WTC11 (cell line): Measurements from ENCODE around the gene FGF14. TPM values are rescaled to one million over a fixed set of nuclear protein-coding genes. Genes with fewer than 3 reads are reported as not detected.

Experiments used
- ATAC-seq: fragments of 200-7000 bp; cut with Tn5 transposase; 2 replicates; pipeline ENCODE4 v1.10.0; 2021; ENCODE audit warnings: mild to moderate bottlenecking, moderate library complexity
- CTCF ChIA-PET: fragments of 300-600 bp; sonication (Branson Sonifier 250); formaldehyde crosslinking; loops from one replicate; lab custom pipeline; 2021; ENCODE audit warnings: antibody characterized with exemption; lab: Charles Lee
- POLR2A ChIA-PET: fragments of 350-600 bp; sonication (Branson Sonifier 250); formaldehyde crosslinking; loops from one replicate; lab custom pipeline; 2021; ENCODE audit warnings: antibody characterized with exemption; lab: Charles Lee
- DNase-seq: peaks from one replicate; pipeline ENCODE4 v3.0.0; 2021; ENCODE audit warnings: low spot score
- H3K27ac Mint-ChIP-seq: 2 replicates; pipeline ENCODE4 v1.8.0; 2021; ENCODE audit warnings: mixed read lengths
- H3K27me3 Mint-ChIP-seq: 2 replicates; pipeline ENCODE4 v1.8.0; 2021; ENCODE audit warnings: low read depth, mild to moderate bottlenecking, moderate library complexity, mixed read lengths
- H3K36me3 Mint-ChIP-seq: 2 replicates; pipeline ENCODE4 v1.8.0; 2021; ENCODE audit warnings: mixed read lengths
- H3K4me1 Mint-ChIP-seq: 2 replicates; pipeline ENCODE4 v1.8.0; 2022; ENCODE audit warnings: mixed read lengths
- H3K4me3 Mint-ChIP-seq: 2 replicates; pipeline ENCODE4 v1.8.0; 2021; ENCODE audit warnings: mild to moderate bottlenecking, moderate library complexity, mixed read lengths
- H3K9me3 Mint-ChIP-seq: 2 replicates; pipeline ENCODE4 v1.8.0; 2021; ENCODE audit warnings: mixed read lengths
- ATF1 ChIP-seq: sonication (generic); formaldehyde crosslinking; IDR thresholded peaks from 2 replicates; pipeline ENCODE4 v1.8.1; 2023; ENCODE audit warnings: mild to moderate bottlenecking, moderate library complexity, missing genetic modification reagents
- CREM ChIP-seq: sonication (generic); formaldehyde crosslinking; IDR thresholded peaks from 2 replicates; pipeline ENCODE4 v1.8.1; 2022; ENCODE audit warnings: mild to moderate bottlenecking, missing genetic modification reagents, moderate library complexity
- ELF4 ChIP-seq: sonication (generic); formaldehyde crosslinking; IDR thresholded peaks from 2 replicates; pipeline ENCODE4 v1.8.1; 2022; ENCODE audit warnings: low read depth, mild to moderate bottlenecking, moderate library complexity, missing genetic modification reagents
- EMX1 ChIP-seq: fragments of 250-450 bp; sonication (Bioruptor Pico); IDR thresholded peaks from 2 replicates; pipeline ENCODE4 v1.8.0; 2021; ENCODE audit warnings: mild to moderate bottlenecking
- ESRRA ChIP-seq: sonication (generic); formaldehyde crosslinking; IDR thresholded peaks from 2 replicates; pipeline ENCODE4 v1.8.1; 2022; ENCODE audit warnings: mild to moderate bottlenecking, missing genetic modification reagents, borderline replicate concordance
- FOXK1 ChIP-seq: sonication (generic); formaldehyde crosslinking; IDR thresholded peaks from 2 replicates; pipeline ENCODE4 v1.8.0; 2022; ENCODE audit warnings: mild to moderate bottlenecking, moderate library complexity, missing genetic modification reagents
- IRF2 ChIP-seq: sonication (generic); formaldehyde crosslinking; IDR thresholded peaks from 2 replicates; pipeline ENCODE4 v1.8.0; 2022; ENCODE audit warnings: low read depth, missing genetic modification reagents, borderline replicate concordance
- JUN ChIP-seq: sonication (generic); formaldehyde crosslinking; IDR thresholded peaks from 2 replicates; pipeline ENCODE4 v1.8.0; 2023; ENCODE audit warnings: mild to moderate bottlenecking, missing genetic modification reagents
- MYBL2 ChIP-seq: sonication (generic); formaldehyde crosslinking; IDR thresholded peaks from 2 replicates; pipeline ENCODE4 v1.8.1; 2023; ENCODE audit warnings: mild to moderate bottlenecking, moderate library complexity, missing genetic modification reagents
- NFYB ChIP-seq: sonication (generic); formaldehyde crosslinking; conservative IDR thresholded peaks from 2 replicates; pipeline ENCODE4 v1.8.0; 2022; ENCODE audit warnings: low read depth, missing genetic modification reagents
- RELA ChIP-seq: sonication (generic); formaldehyde crosslinking; IDR thresholded peaks from 2 replicates; pipeline ENCODE4 v1.8.1; 2022; ENCODE audit warnings: missing genetic modification reagents, mild to moderate bottlenecking, borderline replicate concordance
- SP1 ChIP-seq: sonication (generic); formaldehyde crosslinking; conservative IDR thresholded peaks from 2 replicates; pipeline ENCODE4 v1.8.1; 2022; ENCODE audit warnings: missing genetic modification reagents
- ZNF219 ChIP-seq: sonication (generic); formaldehyde crosslinking; IDR thresholded peaks from 2 replicates; pipeline ENCODE4 v1.8.0; 2023; ENCODE audit warnings: missing genetic modification reagents, mild to moderate bottlenecking, borderline replicate concordance
- total RNA-seq: library from RNA; stranded (reverse); gene quantifications from 3 replicates; pipeline ENCODE4 v1.2.3, GENCODE V29; 2021
- TF ChIP-seq, protein P1 (sequence below): sonication (generic); formaldehyde crosslinking; IDR thresholded peaks from 2 replicates; pipeline ENCODE4 v1.8.1; 2023; ENCODE audit warnings: mild to moderate bottlenecking, missing genetic modification reagents
- TF ChIP-seq, protein P2 (sequence below): sonication (generic); formaldehyde crosslinking; IDR thresholded peaks from 2 replicates; pipeline ENCODE4 v1.8.0; 2022; ENCODE audit warnings: mild to moderate bottlenecking, missing genetic modification reagents
- TF ChIP-seq, protein P3 (sequence below): sonication (generic); formaldehyde crosslinking; IDR thresholded peaks from 2 replicates; pipeline ENCODE4 v1.8.1; 2023; ENCODE audit warnings: mild to moderate bottlenecking, missing genetic modification reagents, moderate library complexity
- TF ChIP-seq, protein P4 (sequence below): sonication (generic); formaldehyde crosslinking; IDR thresholded peaks from 2 replicates; pipeline ENCODE4 v1.8.0; 2023; ENCODE audit warnings: mild to moderate bottlenecking, missing genetic modification reagents
- TF ChIP-seq, protein P5 (sequence below): sonication (generic); formaldehyde crosslinking; IDR thresholded peaks from 2 replicates; pipeline ENCODE4 v1.8.1; 2022; ENCODE audit warnings: low read depth, missing genetic modification reagents, borderline replicate concordance
- TF ChIP-seq, protein P6 (sequence below): sonication (generic); formaldehyde crosslinking; IDR thresholded peaks from 2 replicates; pipeline ENCODE4 v1.8.1; 2023; ENCODE audit warnings: mild to moderate bottlenecking, missing genetic modification reagents
- TF ChIP-seq, protein P7 (sequence below): sonication (generic); formaldehyde crosslinking; IDR thresholded peaks from 2 replicates; pipeline ENCODE4 v1.8.1; 2023; ENCODE audit warnings: mild to moderate bottlenecking, missing genetic modification reagents, moderate library complexity
- TF ChIP-seq, protein P8 (sequence below): sonication (generic); formaldehyde crosslinking; conservative IDR thresholded peaks from 2 replicates; pipeline ENCODE4 v1.8.1; 2022; ENCODE audit warnings: mild to moderate bottlenecking, missing genetic modification reagents
- TF ChIP-seq, protein P9 (sequence below): fragments of 250-450 bp; sonication (Bioruptor Pico); conservative IDR thresholded peaks from 2 replicates; pipeline ENCODE4 v1.9.0; 2021; ENCODE audit warnings: mild to moderate bottlenecking
- TF ChIP-seq, protein P10 (sequence below): sonication (generic); formaldehyde crosslinking; IDR thresholded peaks from 2 replicates; pipeline ENCODE4 v1.8.1; 2022; ENCODE audit warnings: missing genetic modification reagents, borderline replicate concordance

Gene FGF14
- total RNA-seq, 1 experiment from 2014 or later = 0.28 TPM

DNA sequence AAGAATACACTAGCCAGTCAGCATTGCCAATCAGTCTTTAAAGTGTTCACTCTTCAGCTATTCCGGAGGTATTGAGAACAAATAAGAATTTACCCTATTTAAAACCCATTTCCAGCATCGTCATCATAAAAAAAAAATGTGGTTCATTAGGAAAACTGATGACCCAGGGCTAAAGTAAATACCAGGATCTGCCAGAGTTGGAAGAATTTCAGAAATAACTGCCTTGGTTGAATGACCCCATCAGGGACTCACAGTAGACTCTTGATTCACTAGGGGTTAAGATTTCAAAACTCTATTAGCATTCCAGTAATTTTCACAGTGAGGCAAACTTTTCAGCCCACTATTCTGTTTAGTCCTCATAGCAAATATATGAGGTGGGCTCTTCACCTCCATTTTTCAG lies 572.4 kb downstream of the FGF14 start (continued):
- TF ChIP-seq, protein P1, sequence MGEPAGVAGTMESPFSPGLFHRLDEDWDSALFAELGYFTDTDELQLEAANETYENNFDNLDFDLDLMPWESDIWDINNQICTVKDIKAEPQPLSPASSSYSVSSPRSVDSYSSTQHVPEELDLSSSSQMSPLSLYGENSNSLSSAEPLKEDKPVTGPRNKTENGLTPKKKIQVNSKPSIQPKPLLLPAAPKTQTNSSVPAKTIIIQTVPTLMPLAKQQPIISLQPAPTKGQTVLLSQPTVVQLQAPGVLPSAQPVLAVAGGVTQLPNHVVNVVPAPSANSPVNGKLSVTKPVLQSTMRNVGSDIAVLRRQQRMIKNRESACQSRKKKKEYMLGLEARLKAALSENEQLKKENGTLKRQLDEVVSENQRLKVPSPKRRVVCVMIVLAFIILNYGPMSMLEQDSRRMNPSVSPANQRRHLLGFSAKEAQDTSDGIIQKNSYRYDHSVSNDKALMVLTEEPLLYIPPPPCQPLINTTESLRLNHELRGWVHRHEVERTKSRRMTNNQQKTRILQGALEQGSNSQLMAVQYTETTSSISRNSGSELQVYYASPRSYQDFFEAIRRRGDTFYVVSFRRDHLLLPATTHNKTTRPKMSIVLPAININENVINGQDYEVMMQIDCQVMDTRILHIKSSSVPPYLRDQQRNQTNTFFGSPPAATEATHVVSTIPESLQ = no peak
- TF ChIP-seq ZNF219 (CRISPR knock-in tag) (no peak), EMX1 (CRISPR knock-in tag) (no peak), JUN (CRISPR knock-in tag) (no peak), SP1 (CRISPR knock-in tag) (no peak), CREM (CRISPR knock-in tag) (no peak), ATF1 (CRISPR knock-in tag) (no peak), ESRRA (CRISPR knock-in tag) (no peak)
- TF ChIP-seq, protein P2, sequence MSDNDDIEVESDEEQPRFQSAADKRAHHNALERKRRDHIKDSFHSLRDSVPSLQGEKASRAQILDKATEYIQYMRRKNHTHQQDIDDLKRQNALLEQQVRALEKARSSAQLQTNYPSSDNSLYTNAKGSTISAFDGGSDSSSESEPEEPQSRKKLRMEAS (CRISPR knock-in tag) = no peak
- TF ChIP-seq, protein P3, sequence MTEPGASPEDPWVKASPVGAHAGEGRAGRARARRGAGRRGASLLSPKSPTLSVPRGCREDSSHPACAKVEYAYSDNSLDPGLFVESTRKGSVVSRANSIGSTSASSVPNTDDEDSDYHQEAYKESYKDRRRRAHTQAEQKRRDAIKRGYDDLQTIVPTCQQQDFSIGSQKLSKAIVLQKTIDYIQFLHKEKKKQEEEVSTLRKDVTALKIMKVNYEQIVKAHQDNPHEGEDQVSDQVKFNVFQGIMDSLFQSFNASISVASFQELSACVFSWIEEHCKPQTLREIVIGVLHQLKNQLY = no peak
- TF ChIP-seq, protein P4, sequence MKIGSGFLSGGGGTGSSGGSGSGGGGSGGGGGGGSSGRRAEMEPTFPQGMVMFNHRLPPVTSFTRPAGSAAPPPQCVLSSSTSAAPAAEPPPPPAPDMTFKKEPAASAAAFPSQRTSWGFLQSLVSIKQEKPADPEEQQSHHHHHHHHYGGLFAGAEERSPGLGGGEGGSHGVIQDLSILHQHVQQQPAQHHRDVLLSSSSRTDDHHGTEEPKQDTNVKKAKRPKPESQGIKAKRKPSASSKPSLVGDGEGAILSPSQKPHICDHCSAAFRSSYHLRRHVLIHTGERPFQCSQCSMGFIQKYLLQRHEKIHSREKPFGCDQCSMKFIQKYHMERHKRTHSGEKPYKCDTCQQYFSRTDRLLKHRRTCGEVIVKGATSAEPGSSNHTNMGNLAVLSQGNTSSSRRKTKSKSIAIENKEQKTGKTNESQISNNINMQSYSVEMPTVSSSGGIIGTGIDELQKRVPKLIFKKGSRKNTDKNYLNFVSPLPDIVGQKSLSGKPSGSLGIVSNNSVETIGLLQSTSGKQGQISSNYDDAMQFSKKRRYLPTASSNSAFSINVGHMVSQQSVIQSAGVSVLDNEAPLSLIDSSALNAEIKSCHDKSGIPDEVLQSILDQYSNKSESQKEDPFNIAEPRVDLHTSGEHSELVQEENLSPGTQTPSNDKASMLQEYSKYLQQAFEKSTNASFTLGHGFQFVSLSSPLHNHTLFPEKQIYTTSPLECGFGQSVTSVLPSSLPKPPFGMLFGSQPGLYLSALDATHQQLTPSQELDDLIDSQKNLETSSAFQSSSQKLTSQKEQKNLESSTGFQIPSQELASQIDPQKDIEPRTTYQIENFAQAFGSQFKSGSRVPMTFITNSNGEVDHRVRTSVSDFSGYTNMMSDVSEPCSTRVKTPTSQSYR (CRISPR knock-in tag) = no peak
- TF ChIP-seq, protein P5, sequence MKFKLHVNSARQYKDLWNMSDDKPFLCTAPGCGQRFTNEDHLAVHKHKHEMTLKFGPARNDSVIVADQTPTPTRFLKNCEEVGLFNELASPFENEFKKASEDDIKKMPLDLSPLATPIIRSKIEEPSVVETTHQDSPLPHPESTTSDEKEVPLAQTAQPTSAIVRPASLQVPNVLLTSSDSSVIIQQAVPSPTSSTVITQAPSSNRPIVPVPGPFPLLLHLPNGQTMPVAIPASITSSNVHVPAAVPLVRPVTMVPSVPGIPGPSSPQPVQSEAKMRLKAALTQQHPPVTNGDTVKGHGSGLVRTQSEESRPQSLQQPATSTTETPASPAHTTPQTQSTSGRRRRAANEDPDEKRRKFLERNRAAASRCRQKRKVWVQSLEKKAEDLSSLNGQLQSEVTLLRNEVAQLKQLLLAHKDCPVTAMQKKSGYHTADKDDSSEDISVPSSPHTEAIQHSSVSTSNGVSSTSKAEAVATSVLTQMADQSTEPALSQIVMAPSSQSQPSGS = no peak
- TF ChIP-seq, protein P6, sequence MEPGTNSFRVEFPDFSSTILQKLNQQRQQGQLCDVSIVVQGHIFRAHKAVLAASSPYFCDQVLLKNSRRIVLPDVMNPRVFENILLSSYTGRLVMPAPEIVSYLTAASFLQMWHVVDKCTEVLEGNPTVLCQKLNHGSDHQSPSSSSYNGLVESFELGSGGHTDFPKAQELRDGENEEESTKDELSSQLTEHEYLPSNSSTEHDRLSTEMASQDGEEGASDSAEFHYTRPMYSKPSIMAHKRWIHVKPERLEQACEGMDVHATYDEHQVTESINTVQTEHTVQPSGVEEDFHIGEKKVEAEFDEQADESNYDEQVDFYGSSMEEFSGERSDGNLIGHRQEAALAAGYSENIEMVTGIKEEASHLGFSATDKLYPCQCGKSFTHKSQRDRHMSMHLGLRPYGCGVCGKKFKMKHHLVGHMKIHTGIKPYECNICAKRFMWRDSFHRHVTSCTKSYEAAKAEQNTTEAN (CRISPR knock-in tag) = no peak
- TF ChIP-seq, protein P7, sequence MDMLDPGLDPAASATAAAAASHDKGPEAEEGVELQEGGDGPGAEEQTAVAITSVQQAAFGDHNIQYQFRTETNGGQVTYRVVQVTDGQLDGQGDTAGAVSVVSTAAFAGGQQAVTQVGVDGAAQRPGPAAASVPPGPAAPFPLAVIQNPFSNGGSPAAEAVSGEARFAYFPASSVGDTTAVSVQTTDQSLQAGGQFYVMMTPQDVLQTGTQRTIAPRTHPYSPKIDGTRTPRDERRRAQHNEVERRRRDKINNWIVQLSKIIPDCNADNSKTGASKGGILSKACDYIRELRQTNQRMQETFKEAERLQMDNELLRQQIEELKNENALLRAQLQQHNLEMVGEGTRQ (CRISPR knock-in tag) = no peak

DNA sequence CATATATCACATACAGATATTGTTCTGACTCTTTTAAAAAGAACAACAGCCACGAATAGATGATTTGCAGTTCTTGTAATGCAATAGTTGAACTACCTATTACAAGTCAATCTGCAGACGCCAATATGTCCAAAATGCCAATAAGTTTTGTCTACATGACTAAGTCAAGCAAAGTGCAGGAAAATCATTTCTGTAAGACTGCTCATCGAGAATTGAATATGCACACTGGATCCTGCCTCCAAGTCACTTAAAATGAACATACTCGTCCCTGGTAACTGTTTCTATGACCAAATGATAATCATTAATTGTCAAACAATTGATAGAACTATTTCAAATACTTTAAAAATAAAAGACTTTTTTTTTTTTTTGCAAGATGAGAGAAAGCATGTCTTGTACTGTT lies 573.7 kb downstream of the FGF14 start:
- ChIA-PET CTCF (no interaction called here), POLR2A (no interaction called here)
- Mint-ChIP-seq H3K4me1 (no peaks in the 10 kb centered on the region), H3K36me3 (peaks cover 9% of the 10 kb centered on the region), H3K9me3 (peaks cover 23% of the 10 kb centered on the region), H3K4me3 (no peak overlapping the region), H3K27ac (no peak overlapping the region), H3K27me3 (no peaks in the 10 kb centered on the region)
- DNase-seq (no peak), ATAC-seq (no peak)
- TF ChIP-seq ZNF219 (CRISPR knock-in tag) = no peak
- TF ChIP-seq IRF2 (CRISPR knock-in tag) = no peak
- no peak for TF ChIP-seq MYBL2
- TF ChIP-seq, protein P8, sequence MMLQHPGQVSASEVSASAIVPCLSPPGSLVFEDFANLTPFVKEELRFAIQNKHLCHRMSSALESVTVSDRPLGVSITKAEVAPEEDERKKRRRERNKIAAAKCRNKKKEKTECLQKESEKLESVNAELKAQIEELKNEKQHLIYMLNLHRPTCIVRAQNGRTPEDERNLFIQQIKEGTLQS = no peak
- no peak for TF ChIP-seq FOXK1 (CRISPR knock-in tag)
- TF ChIP-seq RELA (CRISPR knock-in tag) = no peak
- no peak for TF ChIP-seq NFYB (CRISPR knock-in tag)
- TF ChIP-seq, protein P9, sequence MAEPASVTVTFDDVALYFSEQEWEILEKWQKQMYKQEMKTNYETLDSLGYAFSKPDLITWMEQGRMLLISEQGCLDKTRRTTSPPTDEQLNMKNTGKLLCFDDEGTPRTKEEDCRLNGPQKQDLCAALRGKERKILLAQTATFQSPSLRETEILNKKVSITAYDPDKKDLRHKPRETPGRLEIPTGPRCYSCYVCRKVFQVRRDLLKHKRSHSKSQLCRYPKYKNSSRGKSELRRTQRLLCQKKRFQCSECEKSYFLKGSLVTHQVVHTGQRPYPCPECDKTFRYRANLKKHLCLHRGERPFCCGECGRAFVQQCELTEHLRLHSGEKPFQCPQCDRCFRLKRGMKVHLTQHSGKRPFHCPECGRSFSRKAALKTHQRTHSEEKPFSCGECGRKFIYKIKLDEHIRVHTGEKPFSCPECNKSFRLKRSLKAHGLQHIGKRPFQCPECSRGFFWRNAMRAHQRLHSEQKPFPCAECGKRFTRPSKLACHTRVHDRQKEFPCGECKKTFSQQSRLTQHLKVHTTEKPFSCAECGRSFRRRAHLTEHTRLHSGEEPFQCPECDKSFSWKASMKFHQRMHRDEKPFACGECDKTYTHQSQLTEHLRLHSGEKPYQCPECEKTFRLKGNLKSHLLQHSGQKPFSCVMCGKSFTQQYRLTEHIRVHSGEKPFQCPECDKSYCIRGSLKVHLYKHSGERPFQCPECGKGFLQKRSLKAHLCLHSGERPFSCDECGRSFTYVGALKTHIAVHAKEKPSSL (CRISPR knock-in tag) = no peak
- TF ChIP-seq ESRRA (CRISPR knock-in tag) = no peak
- TF ChIP-seq, protein P10, sequence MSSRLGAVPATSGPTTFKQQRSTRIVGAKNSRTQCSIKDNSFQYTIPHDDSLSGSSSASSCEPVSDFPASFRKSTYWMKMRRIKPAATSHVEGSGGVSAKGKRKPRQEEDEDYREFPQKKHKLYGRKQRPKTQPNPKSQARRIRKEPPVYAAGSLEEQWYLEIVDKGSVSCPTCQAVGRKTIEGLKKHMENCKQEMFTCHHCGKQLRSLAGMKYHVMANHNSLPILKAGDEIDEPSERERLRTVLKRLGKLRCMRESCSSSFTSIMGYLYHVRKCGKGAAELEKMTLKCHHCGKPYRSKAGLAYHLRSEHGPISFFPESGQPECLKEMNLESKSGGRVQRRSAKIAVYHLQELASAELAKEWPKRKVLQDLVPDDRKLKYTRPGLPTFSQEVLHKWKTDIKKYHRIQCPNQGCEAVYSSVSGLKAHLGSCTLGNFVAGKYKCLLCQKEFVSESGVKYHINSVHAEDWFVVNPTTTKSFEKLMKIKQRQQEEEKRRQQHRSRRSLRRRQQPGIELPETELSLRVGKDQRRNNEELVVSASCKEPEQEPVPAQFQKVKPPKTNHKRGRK (CRISPR knock-in tag) = no peak
- TF ChIP-seq ELF4 (CRISPR knock-in tag) = no peak
